ENCODE results near the gene GCHFR.
A peak's percentile ranks its signal among the peaks of the same experiment; 100 is the strongest.

The GCHFR gene

DNA sequence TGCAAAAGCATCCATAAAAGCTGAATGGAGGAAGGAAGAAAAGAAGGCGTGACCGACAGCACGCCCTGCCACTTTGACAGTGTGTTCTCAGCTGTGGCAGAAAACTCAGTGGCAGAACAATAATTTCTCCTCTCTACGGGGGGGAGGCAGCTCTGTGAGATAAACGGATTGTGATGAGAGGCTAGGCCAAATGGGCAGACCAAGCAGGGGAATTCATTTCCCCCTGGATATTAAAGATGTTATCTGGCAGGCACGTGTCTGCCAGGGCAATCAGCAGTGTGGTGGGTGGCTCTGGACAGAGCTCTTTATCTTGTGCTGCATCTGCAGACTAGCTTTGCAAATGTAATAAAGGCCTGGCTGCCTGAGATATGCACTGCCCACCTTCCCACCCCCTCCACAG lies 6.9 kb upstream of the GCHFR start (continued):
- TF ChIP-seq, protein P1, sequence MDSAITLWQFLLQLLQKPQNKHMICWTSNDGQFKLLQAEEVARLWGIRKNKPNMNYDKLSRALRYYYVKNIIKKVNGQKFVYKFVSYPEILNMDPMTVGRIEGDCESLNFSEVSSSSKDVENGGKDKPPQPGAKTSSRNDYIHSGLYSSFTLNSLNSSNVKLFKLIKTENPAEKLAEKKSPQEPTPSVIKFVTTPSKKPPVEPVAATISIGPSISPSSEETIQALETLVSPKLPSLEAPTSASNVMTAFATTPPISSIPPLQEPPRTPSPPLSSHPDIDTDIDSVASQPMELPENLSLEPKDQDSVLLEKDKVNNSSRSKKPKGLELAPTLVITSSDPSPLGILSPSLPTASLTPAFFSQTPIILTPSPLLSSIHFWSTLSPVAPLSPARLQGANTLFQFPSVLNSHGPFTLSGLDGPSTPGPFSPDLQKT (IDR thresholded peaks at IDR 0.05; ENCODE audit: borderline replicate concordance, low read depth, low read length), result no peak
- TF ChIP-seq, protein P2, sequence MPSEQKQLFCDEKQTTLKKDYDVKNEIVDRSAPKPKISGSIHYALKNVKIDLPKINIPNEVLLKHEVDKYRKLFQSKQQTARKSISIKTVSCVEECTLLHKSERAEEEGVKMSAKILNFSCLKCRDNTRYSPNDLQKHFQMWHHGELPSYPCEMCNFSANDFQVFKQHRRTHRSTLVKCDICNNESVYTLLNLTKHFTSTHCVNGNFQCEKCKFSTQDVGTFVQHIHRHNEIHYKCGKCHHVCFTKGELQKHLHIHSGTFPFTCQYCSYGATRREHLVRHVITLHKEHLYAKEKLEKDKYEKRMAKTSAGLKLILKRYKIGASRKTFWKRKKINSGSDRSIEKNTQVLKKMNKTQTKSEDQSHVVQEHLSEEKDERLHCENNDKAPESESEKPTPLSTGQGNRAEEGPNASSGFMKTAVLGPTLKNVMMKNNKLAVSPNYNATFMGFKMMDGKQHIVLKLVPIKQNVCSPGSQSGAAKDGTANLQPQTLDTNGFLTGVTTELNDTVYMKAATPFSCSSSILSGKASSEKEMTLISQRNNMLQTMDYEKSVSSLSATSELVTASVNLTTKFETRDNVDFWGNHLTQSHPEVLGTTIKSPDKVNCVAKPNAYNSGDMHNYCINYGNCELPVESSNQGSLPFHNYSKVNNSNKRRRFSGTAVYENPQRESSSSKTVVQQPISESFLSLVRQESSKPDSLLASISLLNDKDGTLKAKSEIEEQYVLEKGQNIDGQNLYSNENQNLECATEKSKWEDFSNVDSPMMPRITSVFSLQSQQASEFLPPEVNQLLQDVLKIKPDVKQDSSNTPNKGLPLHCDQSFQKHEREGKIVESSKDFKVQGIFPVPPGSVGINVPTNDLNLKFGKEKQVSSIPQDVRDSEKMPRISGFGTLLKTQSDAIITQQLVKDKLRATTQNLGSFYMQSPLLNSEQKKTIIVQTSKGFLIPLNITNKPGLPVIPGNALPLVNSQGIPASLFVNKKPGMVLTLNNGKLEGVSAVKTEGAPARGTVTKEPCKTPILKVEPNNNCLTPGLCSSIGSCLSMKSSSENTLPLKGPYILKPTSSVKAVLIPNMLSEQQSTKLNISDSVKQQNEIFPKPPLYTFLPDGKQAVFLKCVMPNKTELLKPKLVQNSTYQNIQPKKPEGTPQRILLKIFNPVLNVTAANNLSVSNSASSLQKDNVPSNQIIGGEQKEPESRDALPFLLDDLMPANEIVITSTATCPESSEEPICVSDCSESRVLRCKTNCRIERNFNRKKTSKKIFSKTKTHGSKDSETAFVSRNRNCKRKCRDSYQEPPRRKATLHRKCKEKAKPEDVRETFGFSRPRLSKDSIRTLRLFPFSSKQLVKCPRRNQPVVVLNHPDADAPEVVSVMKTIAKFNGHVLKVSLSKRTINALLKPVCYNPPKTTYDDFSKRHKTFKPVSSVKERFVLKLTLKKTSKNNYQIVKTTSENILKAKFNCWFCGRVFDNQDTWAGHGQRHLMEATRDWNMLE (tag by site-specific recombination; conservative IDR thresholded peaks at IDR 0.05; ENCODE audit: low read depth), result no peak
- TF ChIP-seq ZNF146 (tag by site-specific recombination; IDR thresholded peaks at IDR 0.05) (no peak), WT1 (tag by site-specific recombination; IDR thresholded peaks at IDR 0.05) (no peak), ZFHX2 (tag by site-specific recombination; conservative IDR thresholded peaks at IDR 0.05) (peak; percentile 4; the same call in 1 of the 2 replicates), OSR2 (tag by site-specific recombination; IDR thresholded peaks at IDR 0.05) (peak; percentile 81), ZBTB1 (tag by site-specific recombination; IDR thresholded peaks at IDR 0.05) (no peak), ZNF548 (tag by site-specific recombination; IDR thresholded peaks at IDR 0.05) (no peak), HOXC10 (CRISPR knock-in tag; IDR thresholded peaks at IDR 0.05) (no peak), ZNF670 (tag by site-specific recombination; IDR thresholded peaks at IDR 0.05; ENCODE audit: low read depth) (no peak), MYNN (tag by site-specific recombination; IDR thresholded peaks at IDR 0.05; ENCODE audit: borderline replicate concordance) (no peak), ZNF514 (tag by site-specific recombination; IDR thresholded peaks at IDR 0.05) (no peak), ZNF623 (tag by site-specific recombination; IDR thresholded peaks at IDR 0.05) (no peak), ZNF677 (tag by site-specific recombination; IDR thresholded peaks at IDR 0.05) (no peak), IKZF3 (tag by site-specific recombination; IDR thresholded peaks at IDR 0.05) (0 out of 2 replicates have a peak, but pooled peaks have one; percentile 43), ZNF274 (IDR thresholded peaks at IDR 0.05; ENCODE audit: low read length) (no peak), ZNF274 (tag by site-specific recombination; IDR thresholded peaks at IDR 0.05; ENCODE audit: borderline replicate concordance) (no peak), ZEB2 (tag by site-specific recombination; IDR thresholded peaks at IDR 0.05) (no peak)
- TF ChIP-seq, protein P3, sequence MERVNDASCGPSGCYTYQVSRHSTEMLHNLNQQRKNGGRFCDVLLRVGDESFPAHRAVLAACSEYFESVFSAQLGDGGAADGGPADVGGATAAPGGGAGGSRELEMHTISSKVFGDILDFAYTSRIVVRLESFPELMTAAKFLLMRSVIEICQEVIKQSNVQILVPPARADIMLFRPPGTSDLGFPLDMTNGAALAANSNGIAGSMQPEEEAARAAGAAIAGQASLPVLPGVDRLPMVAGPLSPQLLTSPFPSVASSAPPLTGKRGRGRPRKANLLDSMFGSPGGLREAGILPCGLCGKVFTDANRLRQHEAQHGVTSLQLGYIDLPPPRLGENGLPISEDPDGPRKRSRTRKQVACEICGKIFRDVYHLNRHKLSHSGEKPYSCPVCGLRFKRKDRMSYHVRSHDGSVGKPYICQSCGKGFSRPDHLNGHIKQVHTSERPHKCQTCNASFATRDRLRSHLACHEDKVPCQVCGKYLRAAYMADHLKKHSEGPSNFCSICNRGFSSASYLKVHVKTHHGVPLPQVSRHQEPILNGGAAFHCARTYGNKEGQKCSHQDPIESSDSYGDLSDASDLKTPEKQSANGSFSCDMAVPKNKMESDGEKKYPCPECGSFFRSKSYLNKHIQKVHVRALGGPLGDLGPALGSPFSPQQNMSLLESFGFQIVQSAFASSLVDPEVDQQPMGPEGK (tag by site-specific recombination; IDR thresholded peaks at IDR 0.05), result no peak
- TF ChIP-seq, protein P4, sequence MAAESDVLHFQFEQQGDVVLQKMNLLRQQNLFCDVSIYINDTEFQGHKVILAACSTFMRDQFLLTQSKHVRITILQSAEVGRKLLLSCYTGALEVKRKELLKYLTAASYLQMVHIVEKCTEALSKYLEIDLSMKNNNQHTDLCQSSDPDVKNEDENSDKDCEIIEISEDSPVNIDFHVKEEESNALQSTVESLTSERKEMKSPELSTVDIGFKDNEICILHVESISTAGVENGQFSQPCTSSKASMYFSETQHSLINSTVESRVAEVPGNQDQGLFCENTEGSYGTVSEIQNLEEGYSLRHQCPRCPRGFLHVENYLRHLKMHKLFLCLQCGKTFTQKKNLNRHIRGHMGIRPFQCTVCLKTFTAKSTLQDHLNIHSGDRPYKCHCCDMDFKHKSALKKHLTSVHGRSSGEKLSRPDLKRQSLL (tag by site-specific recombination; IDR thresholded peaks at IDR 0.05), result no peak
- TF ChIP-seq, protein P5, sequence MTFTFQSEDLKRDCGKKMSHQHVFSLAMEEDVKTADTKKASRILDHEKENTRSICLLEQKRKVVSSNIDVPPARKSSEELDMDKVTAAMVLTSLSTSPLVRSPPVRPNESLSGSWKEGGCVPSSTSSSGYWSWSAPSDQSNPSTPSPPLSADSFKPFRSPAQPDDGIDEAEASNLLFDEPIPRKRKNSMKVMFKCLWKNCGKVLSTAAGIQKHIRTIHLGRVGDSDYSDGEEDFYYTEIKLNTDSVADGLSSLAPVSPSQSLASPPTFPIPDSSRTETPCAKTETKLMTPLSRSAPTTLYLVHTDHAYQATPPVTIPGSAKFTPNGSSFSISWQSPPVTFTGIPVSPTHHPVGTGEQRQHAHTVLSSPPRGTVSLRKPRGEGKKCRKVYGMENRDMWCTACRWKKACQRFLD (tag by site-specific recombination; IDR thresholded peaks at IDR 0.05), result no peak
- TF ChIP-seq, protein P6, sequence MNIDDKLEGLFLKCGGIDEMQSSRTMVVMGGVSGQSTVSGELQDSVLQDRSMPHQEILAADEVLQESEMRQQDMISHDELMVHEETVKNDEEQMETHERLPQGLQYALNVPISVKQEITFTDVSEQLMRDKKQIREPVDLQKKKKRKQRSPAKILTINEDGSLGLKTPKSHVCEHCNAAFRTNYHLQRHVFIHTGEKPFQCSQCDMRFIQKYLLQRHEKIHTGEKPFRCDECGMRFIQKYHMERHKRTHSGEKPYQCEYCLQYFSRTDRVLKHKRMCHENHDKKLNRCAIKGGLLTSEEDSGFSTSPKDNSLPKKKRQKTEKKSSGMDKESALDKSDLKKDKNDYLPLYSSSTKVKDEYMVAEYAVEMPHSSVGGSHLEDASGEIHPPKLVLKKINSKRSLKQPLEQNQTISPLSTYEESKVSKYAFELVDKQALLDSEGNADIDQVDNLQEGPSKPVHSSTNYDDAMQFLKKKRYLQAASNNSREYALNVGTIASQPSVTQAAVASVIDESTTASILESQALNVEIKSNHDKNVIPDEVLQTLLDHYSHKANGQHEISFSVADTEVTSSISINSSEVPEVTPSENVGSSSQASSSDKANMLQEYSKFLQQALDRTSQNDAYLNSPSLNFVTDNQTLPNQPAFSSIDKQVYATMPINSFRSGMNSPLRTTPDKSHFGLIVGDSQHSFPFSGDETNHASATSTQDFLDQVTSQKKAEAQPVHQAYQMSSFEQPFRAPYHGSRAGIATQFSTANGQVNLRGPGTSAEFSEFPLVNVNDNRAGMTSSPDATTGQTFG (tag by site-specific recombination; IDR thresholded peaks at IDR 0.05; ENCODE audit: borderline replicate concordance), result no peak

Data from HEK293 (cell line).